PC-9 (cell line): Measurements from ENCODE around the gene BECN2. TPM values are rescaled to one million over a fixed set of nuclear protein-coding genes. Genes with fewer than 3 reads are reported as not detected.
"Not testable (repeated sequence)": the region's sequence is repeated elsewhere in the genome, so short reads cannot be mapped to it uniquely, and the experiment has no call there.

Experiments used
- BruUV-seq: library from RNA; stranded (reverse); fragments of 400-500 nt; replicated peaks from 2 replicates; lab custom pipeline; 2021; lab: Mats Ljungman, UMichigan
- CTCF ChIA-PET: fragments of 300-600 bp; sonication (Branson Sonifier 250); formaldehyde crosslinking; loops from one replicate; lab custom pipeline; 2022; ENCODE audit warnings: antibody characterized with exemption; lab: Charles Lee
- POLR2A ChIA-PET: fragments of 300-600 bp; sonication (Branson Sonifier 250); formaldehyde crosslinking; loops from one replicate; lab custom pipeline; 2022; ENCODE audit warnings: antibody characterized with exemption; ENCODE audit not compliant: unreplicated experiment; lab: Charles Lee
- DNase-seq, 2 experiments: peaks; one replicate each; pipeline versions ENCODE4 v3.0.0 to v3.0.0-alpha.2; 2015 to 2022; ENCODE audit warnings: mixed read lengths in 1 of 2
- H2AFZ ChIP-seq: fragments of 200-600 bp; sonication (generic); 2 replicates; pipeline ENCODE4 v1.8.1; 2017; ENCODE audit warnings: antibody characterized with exemption
- H3F3A ChIP-seq: fragments of 200-600 bp; sonication (generic); 2 replicates; pipeline ENCODE4 v1.8.1; 2017; ENCODE audit warnings: antibody characterized with exemption, mild to moderate bottlenecking, low read depth; ENCODE audit not compliant: insufficient read depth
- H3K27ac ChIP-seq: fragments of 200-600 bp; sonication (generic); 2 replicates; pipeline ENCODE4 v1.6.1; 2016; ENCODE audit warnings: mixed run types
- H3K27me3 ChIP-seq: fragments of 200-600 bp; sonication (generic); 2 replicates; pipeline ENCODE4 v1.6.1; 2016; ENCODE audit warnings: low read depth, mixed run types; ENCODE audit not compliant: insufficient read depth
- H3K36me3 ChIP-seq: fragments of 200-600 bp; sonication (generic); 2 replicates; pipeline ENCODE4 v1.6.1; 2016; ENCODE audit warnings: low read depth, mixed run types
- H3K4me1 ChIP-seq: fragments of 200-600 bp; sonication (generic); replicated peaks from 2 replicates; pipeline ENCODE4 v1.6.1; 2016; ENCODE audit warnings: mixed run types; ENCODE audit not compliant: insufficient read depth
- H3K4me2 ChIP-seq: fragments of 200-600 bp; sonication (generic); 2 replicates; pipeline ENCODE4 v1.6.1; 2017; ENCODE audit warnings: mixed run types
- H3K4me3 ChIP-seq: fragments of 200-600 bp; sonication (generic); 2 replicates; pipeline ENCODE4 v1.6.1; 2016; ENCODE audit warnings: mixed run types
- H3K79me2 ChIP-seq: fragments of 200-600 bp; sonication (generic); 2 replicates; pipeline ENCODE4 v1.6.1; 2017; ENCODE audit warnings: low read depth, mixed run types
- H3K9me2 ChIP-seq: fragments of 200-600 bp; sonication (generic); 2 replicates; pipeline ENCODE4 v1.8.1; 2017; ENCODE audit warnings: mild to moderate bottlenecking; ENCODE audit not compliant: insufficient read depth
- H3K9me3 ChIP-seq: fragments of 200-600 bp; sonication (generic); 2 replicates; pipeline ENCODE4 v1.8.1; 2016; ENCODE audit warnings: low read depth; ENCODE audit not compliant: insufficient read depth
- H4K20me1 ChIP-seq: fragments of 200-600 bp; sonication (generic); 2 replicates; pipeline ENCODE4 v1.8.1; 2017; ENCODE audit not compliant: insufficient read depth
- EZH2 ChIP-seq: fragments of 200-600 bp; sonication (generic); IDR thresholded peaks from 2 replicates; pipeline ENCODE4 v1.8.0; 2017; ENCODE audit warnings: antibody characterized with exemption, low read depth
- intact Hi-C: fragments of 100-400 bp; cut with micrococcal nuclease; formaldehyde crosslinking; loops from one replicate; pipeline ENCODE4 v1.10.0; 2022; ENCODE audit not compliant: unreplicated experiment
- total RNA-seq: library from RNA; stranded (reverse); gene quantifications from 2 replicates; pipeline ENCODE4 v1.2.3, GENCODE V29; 2021
- TF ChIP-seq, protein P1 (sequence below): fragments of 200-600 bp; sonication (generic); conservative IDR thresholded peaks from 2 replicates; pipeline ENCODE4 v1.6.1; 2017; ENCODE audit warnings: mixed run types, antibody characterized with exemption, mild to moderate bottlenecking, moderate library complexity

Gene BECN2
- total RNA-seq, 1 experiment from 2014 or later = 0.37 TPM

GRCh38 chr1:241979926-241980325 lies 22.4 kb downstream of the BECN2 start:
- Histone ChIP-seq H3K4me2 (no peak overlapping the region), H3K4me3 (no peak overlapping the region), H3K9me3 (no peaks in the 10 kb centered on the region), H3K27ac (no peak overlapping the region), H3K36me3 (no peaks in the 10 kb centered on the region), H3K27me3 (no peaks in the 10 kb centered on the region), H2AFZ (no peak overlapping the region), H3K4me1 (no peaks in the 10 kb centered on the region), H3K9me2 (no peaks in the 10 kb centered on the region), H3F3A (no peaks in the 10 kb centered on the region), H4K20me1 (no peaks in the 10 kb centered on the region), H3K79me2 (no peaks in the 10 kb centered on the region)
- TF ChIP-seq, protein P1, sequence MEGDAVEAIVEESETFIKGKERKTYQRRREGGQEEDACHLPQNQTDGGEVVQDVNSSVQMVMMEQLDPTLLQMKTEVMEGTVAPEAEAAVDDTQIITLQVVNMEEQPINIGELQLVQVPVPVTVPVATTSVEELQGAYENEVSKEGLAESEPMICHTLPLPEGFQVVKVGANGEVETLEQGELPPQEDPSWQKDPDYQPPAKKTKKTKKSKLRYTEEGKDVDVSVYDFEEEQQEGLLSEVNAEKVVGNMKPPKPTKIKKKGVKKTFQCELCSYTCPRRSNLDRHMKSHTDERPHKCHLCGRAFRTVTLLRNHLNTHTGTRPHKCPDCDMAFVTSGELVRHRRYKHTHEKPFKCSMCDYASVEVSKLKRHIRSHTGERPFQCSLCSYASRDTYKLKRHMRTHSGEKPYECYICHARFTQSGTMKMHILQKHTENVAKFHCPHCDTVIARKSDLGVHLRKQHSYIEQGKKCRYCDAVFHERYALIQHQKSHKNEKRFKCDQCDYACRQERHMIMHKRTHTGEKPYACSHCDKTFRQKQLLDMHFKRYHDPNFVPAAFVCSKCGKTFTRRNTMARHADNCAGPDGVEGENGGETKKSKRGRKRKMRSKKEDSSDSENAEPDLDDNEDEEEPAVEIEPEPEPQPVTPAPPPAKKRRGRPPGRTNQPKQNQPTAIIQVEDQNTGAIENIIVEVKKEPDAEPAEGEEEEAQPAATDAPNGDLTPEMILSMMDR = no peak
- TF ChIP-seq EZH2 = no peak
- ChIA-PET POLR2A (no interaction called here), CTCF (no interaction called here)
- intact Hi-C loops = no loop called here
- no TSS peak for BruUV-seq
- no peak for DNase-seq

DNA sequence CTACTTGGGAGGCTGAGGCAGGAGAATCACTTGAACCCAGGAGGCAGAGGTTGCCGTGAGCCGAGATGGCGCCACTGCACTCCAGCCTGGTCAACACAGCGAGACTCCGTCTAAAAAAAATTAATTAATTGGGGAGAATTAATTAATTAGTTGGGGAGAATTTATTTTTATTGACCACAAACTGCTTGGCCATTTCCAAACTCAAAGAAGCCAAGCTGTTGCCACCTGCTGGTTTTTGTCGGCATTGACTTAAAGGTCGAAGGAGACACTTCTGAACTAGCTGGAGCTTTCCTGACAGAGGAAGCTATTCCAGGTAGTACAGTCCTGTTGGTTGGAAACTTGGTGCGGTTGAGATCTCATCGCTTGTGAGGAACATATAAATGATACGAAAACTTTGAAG lies 28.2 kb downstream of the BECN2 start:
- CTCF ChIA-PET = interaction anchor here (0.7 kb wide), 1 partner anchor 13 kb away, joined by 3 read pairs; the partner anchor contains the start of gene MAP1LC3C
- intact Hi-C loops = loop anchor here (5.0 kb wide), 1 partner anchor 38 kb away; no protein-coding TSS in a partner anchor

DNA sequence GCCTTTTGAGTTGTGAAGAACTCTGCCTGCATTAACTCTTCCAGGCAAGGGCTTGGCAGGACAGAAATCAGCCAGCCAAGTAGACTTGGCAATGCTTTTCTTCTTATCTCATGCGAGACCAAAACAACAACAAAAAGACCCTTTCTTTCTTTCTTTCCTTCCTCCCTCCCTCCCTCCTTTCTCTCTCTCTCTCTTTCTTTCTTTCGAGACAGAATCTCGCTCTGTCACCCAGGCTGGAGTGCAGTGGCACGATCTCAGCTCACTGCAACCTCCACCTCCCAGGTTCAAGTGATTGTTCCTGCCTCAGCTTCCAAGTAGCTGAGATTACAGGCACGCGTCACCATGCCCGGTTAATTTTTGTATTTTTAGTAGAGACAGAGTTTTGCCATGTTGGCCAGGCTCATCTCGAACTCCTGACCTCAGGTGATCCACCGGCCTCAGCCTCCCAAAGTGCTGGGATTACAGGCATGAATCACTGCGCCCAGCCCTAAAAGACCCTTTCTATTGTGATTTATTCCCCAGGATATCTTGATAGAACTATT lies 30.9 kb downstream of the BECN2 start:
- intact Hi-C loops = loop anchor here (5.0 kb wide), 1 partner anchor 41 kb away; no protein-coding TSS in a partner anchor
- H3K27me3 ChIP-seq, BruUV-seq, H3K36me3 ChIP-seq, H3K4me3 ChIP-seq, H3K79me2 ChIP-seq, CTCF ChIA-PET, H3K9me2 ChIP-seq, H2AFZ ChIP-seq, H3K4me2 ChIP-seq, H3K9me3 ChIP-seq, POLR2A ChIA-PET, H4K20me1 ChIP-seq, H3F3A ChIP-seq, DNase-seq, H3K27ac ChIP-seq: not testable (repeated sequence)
- peaks cover 11% of the 10 kb centered on the region; the same call in 1 of the 2 replicates for H3K4me1 ChIP-seq

More for the DNA sequence above, 28.2 kb downstream of the BECN2 start:
- H2AFZ ChIP-seq = no peak overlapping the region
- H3K27me3 ChIP-seq = no peaks in the 10 kb centered on the region
- H4K20me1 ChIP-seq = no peaks in the 10 kb centered on the region
- no peaks in the 10 kb centered on the region for H3K79me2 ChIP-seq
- H3K4me2 ChIP-seq = no peak overlapping the region
- H3K9me2 ChIP-seq = no peaks in the 10 kb centered on the region
- no peak overlapping the region for H3K27ac ChIP-seq
- no TSS peak for BruUV-seq
- H3K4me1 ChIP-seq = peaks cover 11% of the 10 kb centered on the region; the same call in 1 of the 2 replicates
- no peaks in the 10 kb centered on the region for H3K36me3 ChIP-seq
- TF ChIP-seq, protein P1 = peak; percentile 71
- TF ChIP-seq EZH2 = no peak
- no peak for DNase-seq
- H3K4me3 ChIP-seq = no peak overlapping the region
- POLR2A ChIA-PET = interaction anchor here (0.6 kb wide), 1 partner anchor 94 kb away, joined by 4 read pairs; no protein-coding TSS in a partner anchor
- H3F3A ChIP-seq = peaks cover 7% of the 10 kb centered on the region; the same call in 1 of the 2 replicates
- H3K9me3 ChIP-seq = no peaks in the 10 kb centered on the region
